Measurements from ENCODE around the gene CCDC9. TPM values are rescaled to one million over a fixed set of nuclear protein-coding genes. Genes with fewer than 3 reads are reported as not detected.

Gene CCDC9
- total and polyA plus RNA-seq, 4 donors = 1.4 to 8.1 (median 5.4) TPM

GRCh38 chr19:47239610-47240296, 16.6 kb upstream of the CCDC9 start:
- TF ChIP-seq HNF4A (conservative IDR thresholded peaks at IDR 0.05) (no peak), RXRA (IDR thresholded peaks at IDR 0.05) (no peak), YY1 (IDR thresholded peaks at IDR 0.05) (no peak), TAF1 (conservative IDR thresholded peaks at IDR 0.05) (no peak), JUND (IDR thresholded peaks at IDR 0.05) (no peak), RAD21 (IDR thresholded peaks at IDR 0.05) (no peak), REST (IDR thresholded peaks at IDR 0.05) (no peak), CTCF (IDR thresholded peaks at IDR 0.05; ENCODE audit: low read depth, low read length, missing input control) (no peak), HNF4G (IDR thresholded peaks at IDR 0.05) (no peak), NR2F2 (IDR thresholded peaks at IDR 0.05) (no peak), ATF3 (IDR thresholded peaks at IDR 0.05) (no peak), FOXA1 (IDR thresholded peaks at IDR 0.05) (no peak), SP1 (IDR thresholded peaks at IDR 0.05) (no peak), FOXA2 (IDR thresholded peaks at IDR 0.05) (no peak), MAX (IDR thresholded peaks at IDR 0.05) (no peak), EGR1 (IDR thresholded peaks at IDR 0.05; ENCODE audit: low read depth in 2 of 2) (no peak), GABPA (IDR thresholded peaks at IDR 0.05 in 1 of 2, conservative IDR thresholded peaks at IDR 0.05 in 1 of 2) (no peak), ZBTB33 (IDR thresholded peaks at IDR 0.05) (no peak)
- Histone ChIP-seq H3K27ac (ENCODE audit: low read depth in 1 of 2, low read length in 2 of 2) (no peak overlapping the region), H3K4me1 (ENCODE audit: control insufficient read depth in 4 of 4, insufficient read depth in 4 of 4, low read length in 3 of 4) (peaks cover 0 to 8% (median 6%) of the 10 kb centered on the region in 4 donors), H3K27me3 (ENCODE audit: control insufficient read depth in 4 of 4, insufficient read depth in 4 of 4, low read length in 3 of 4) (peaks cover 0 to 4% (median 0%) of the 10 kb centered on the region in 4 donors), H3K4me3 (ENCODE audit: low read depth in 1 of 3, low read length in 3 of 3) (peak overlapping the region in 1 of 3 donors; percentile 16), H3K36me3 (ENCODE audit: control insufficient read depth in 4 of 4, insufficient read depth in 3 of 4, low read depth in 1 of 4, low read length in 3 of 4) (no peaks in the 10 kb centered on the region), H3K9ac (ENCODE audit: low read depth in 1 of 2, low read length in 2 of 2) (no peak overlapping the region), H3K9me3 (ENCODE audit: control insufficient read depth in 4 of 4, low read length in 3 of 4) (no peaks in the 10 kb centered on the region)
- 5% methylated on average over 62 of the region's 62 CpGs for WGBS
- DNase-seq (ENCODE audit: low spot score) = no peak
